K562 (cell line): ENCODE data around the gene MAN1A1. TPM values are rescaled to one million over a fixed set of nuclear protein-coding genes. Genes with fewer than 3 reads are reported as not detected.

ENCODE experiments used
- COPS2 ChIP-seq: fragments of 450-650 bp; conservative IDR thresholded peaks from 2 replicates; pipeline ENCODE4 v1.6.1; 2016; ENCODE audit warnings: mild to moderate bottlenecking, moderate library complexity
- DIDO1 ChIP-seq: fragments of 450-650 bp; IDR thresholded peaks from 2 replicates; pipeline ENCODE4 v1.6.1; 2016; ENCODE audit warnings: low read depth, missing biosample characterization, missing genetic modification characterization
- FOXK2 ChIP-seq, 2 experiments: fragments of 450-650 bp; IDR thresholded peaks in 1 of 2; conservative IDR thresholded peaks in 1 of 2; 2 replicates each; pipeline ENCODE4 v1.6.1; 2016; ENCODE audit warnings: low read depth in 2 of 2, mild to moderate bottlenecking in 1 of 2
- HINFP ChIP-seq: fragments of 450-650 bp; conservative IDR thresholded peaks from 2 replicates; pipeline ENCODE4 v1.6.1; 2016; ENCODE audit warnings: missing genetic modification characterization, low read depth, mild to moderate bottlenecking, control low read depth, missing compliant biosample characterization
- HNRNPL ChIP-seq: fragments of 200-400 bp; formaldehyde crosslinking; IDR thresholded peaks from 2 replicates; pipeline ENCODE4 v1.6.1; 2017; ENCODE audit warnings: low read depth, mild to moderate bottlenecking, low read length
- MAFG ChIP-seq: fragments of 450-650 bp; conservative IDR thresholded peaks from 2 replicates; pipeline ENCODE4 v1.6.1; 2016; ENCODE audit warnings: missing genetic modification characterization, missing compliant biosample characterization
- MXI1 ChIP-seq: IDR thresholded peaks from 2 replicates; pipeline ENCODE4 v1.6.1; 2011; ENCODE audit warnings: low read depth, mild to moderate bottlenecking, improper control_type of control experiment, low read length
- MYNN ChIP-seq, 2 experiments: sonication (generic); formaldehyde crosslinking in 1 of 2; IDR thresholded peaks; 2 replicates each; pipeline versions ENCODE4 v1.5.0 to v1.6.1; 2016 to 2020; ENCODE audit warnings: antibody characterized with exemption in 1 of 2, missing genetic modification reagents in 1 of 2
- RBBP5 ChIP-seq: fragments of 200-600 bp; sonication (generic); IDR thresholded peaks from 2 replicates; pipeline ENCODE4 v1.6.1; 2012; ENCODE audit warnings: borderline replicate concordance, mild to moderate bottlenecking, low read length, control low read depth, inconsistent platforms; ENCODE audit not compliant: insufficient read depth, poor library complexity, severe bottlenecking
- RFX5 ChIP-seq: IDR thresholded peaks from 2 replicates; pipeline ENCODE4 v1.6.1; 2011; ENCODE audit warnings: low read depth, mild to moderate bottlenecking, improper control_type of control experiment, low read length
- ZBTB1 ChIP-seq: sonication (generic); formaldehyde crosslinking; IDR thresholded peaks from 2 replicates; pipeline ENCODE4 v1.8.1; 2023; ENCODE audit warnings: missing genetic modification reagents, low read depth, mild to moderate bottlenecking, borderline replicate concordance
- ZNF280A ChIP-seq: fragments of 450-650 bp; IDR thresholded peaks from 2 replicates; pipeline ENCODE4 v1.6.1; 2018; ENCODE audit warnings: mild to moderate bottlenecking, low read depth; ENCODE audit not compliant: partially characterized antibody
- ZNF316 ChIP-seq: fragments of 450-650 bp; IDR thresholded peaks from 2 replicates; pipeline ENCODE4 v1.6.1; 2016
- ZNF445 ChIP-seq: fragments of 250-450 bp; sonication (Bioruptor Pico); IDR thresholded peaks from 2 replicates; pipeline ENCODE4 v1.4.0; 2020; ENCODE audit warnings: low read depth, mild to moderate bottlenecking, moderate library complexity
- polyA plus RNA-seq, 8 experiments: library from polyadenylated mRNA; depleted of rRNA in 4 of 8; stranded (reverse) in 5 of 8; unstranded in 3 of 8; fragments of >200 nt; fragmentation: Nextera tagmentation in 2 of 8; fragmentation: Illumina TruSeq in 1 of 8; extraction: Ambion mirVana in 2 of 8; extraction: Trizol in 1 of 8; gene quantifications; 2 replicates each; pipeline versions ENCODE4 v1.2.1 to v1.2.3, GENCODE V29; 2011 to 2014; ENCODE audit warnings: inconsistent platforms in 1 of 8, missing spikeins in 1 of 8
- total RNA-seq, 7 experiments: library from RNA; depleted of rRNA in 6 of 7; stranded (reverse); fragments of >200 nt in 6 of 7; fragmentation: Illumina TruSeq in 2 of 7; extraction: Trizol in 2 of 7; gene quantifications; 2 replicates each; pipeline versions ENCODE4 v1.2.1 to v1.2.3, GENCODE V29; 2011 to 2021; ENCODE audit warnings: low replicate concordance in 1 of 7
- TF ChIP-seq, protein P1 (sequence below): sonication (generic); formaldehyde crosslinking; IDR thresholded peaks from 2 replicates; pipeline ENCODE4 v1.8.1; 2022; ENCODE audit warnings: missing genetic modification reagents
- TF ChIP-seq, protein P2 (sequence below): fragments of 250-450 bp; sonication (Bioruptor Pico); IDR thresholded peaks from 2 replicates; pipeline ENCODE4 v1.4.0; 2020

Gene MAN1A1
- total and polyA plus RNA-seq, 9 of the 15 experiments (the other 6 are each of a cell fraction or from before 2014, with no cell fraction given): 24.5 to 78.4 (median 59.7) TPM

- TF ChIP-seq MYNN (IDR thresholded peaks at IDR 0.05) (peak; percentile 81; the same call in 1 of the 2 replicates), MYNN (CRISPR knock-in tag; IDR thresholded peaks at IDR 0.05) (no peak), DIDO1 (no peak), HNRNPL (no peak), MXI1 (no peak), ZNF445 (CRISPR knock-in tag) (0 out of 2 replicates have a peak, but pooled peaks have one; percentile 52), ZNF316 (no peak), ZNF280A (peak; percentile 48), FOXK2 (conservative IDR thresholded peaks at IDR 0.05 in 1 of 2, IDR thresholded peaks at IDR 0.05 in 1 of 2; ENCODE audit: low read depth in 2 of 2) (peak; percentile 34 to 69; a peak in 2 of 4 replicates), MAFG (no peak), RFX5 (no peak), RBBP5 (no peak), ZBTB1 (CRISPR knock-in tag) (no peak), COPS2 (no peak), HINFP (tag) (no peak)
- TF ChIP-seq, protein P1, sequence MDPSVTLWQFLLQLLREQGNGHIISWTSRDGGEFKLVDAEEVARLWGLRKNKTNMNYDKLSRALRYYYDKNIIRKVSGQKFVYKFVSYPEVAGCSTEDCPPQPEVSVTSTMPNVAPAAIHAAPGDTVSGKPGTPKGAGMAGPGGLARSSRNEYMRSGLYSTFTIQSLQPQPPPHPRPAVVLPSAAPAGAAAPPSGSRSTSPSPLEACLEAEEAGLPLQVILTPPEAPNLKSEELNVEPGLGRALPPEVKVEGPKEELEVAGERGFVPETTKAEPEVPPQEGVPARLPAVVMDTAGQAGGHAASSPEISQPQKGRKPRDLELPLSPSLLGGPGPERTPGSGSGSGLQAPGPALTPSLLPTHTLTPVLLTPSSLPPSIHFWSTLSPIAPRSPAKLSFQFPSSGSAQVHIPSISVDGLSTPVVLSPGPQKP (CRISPR knock-in tag): no peak
- TF ChIP-seq, protein P2, sequence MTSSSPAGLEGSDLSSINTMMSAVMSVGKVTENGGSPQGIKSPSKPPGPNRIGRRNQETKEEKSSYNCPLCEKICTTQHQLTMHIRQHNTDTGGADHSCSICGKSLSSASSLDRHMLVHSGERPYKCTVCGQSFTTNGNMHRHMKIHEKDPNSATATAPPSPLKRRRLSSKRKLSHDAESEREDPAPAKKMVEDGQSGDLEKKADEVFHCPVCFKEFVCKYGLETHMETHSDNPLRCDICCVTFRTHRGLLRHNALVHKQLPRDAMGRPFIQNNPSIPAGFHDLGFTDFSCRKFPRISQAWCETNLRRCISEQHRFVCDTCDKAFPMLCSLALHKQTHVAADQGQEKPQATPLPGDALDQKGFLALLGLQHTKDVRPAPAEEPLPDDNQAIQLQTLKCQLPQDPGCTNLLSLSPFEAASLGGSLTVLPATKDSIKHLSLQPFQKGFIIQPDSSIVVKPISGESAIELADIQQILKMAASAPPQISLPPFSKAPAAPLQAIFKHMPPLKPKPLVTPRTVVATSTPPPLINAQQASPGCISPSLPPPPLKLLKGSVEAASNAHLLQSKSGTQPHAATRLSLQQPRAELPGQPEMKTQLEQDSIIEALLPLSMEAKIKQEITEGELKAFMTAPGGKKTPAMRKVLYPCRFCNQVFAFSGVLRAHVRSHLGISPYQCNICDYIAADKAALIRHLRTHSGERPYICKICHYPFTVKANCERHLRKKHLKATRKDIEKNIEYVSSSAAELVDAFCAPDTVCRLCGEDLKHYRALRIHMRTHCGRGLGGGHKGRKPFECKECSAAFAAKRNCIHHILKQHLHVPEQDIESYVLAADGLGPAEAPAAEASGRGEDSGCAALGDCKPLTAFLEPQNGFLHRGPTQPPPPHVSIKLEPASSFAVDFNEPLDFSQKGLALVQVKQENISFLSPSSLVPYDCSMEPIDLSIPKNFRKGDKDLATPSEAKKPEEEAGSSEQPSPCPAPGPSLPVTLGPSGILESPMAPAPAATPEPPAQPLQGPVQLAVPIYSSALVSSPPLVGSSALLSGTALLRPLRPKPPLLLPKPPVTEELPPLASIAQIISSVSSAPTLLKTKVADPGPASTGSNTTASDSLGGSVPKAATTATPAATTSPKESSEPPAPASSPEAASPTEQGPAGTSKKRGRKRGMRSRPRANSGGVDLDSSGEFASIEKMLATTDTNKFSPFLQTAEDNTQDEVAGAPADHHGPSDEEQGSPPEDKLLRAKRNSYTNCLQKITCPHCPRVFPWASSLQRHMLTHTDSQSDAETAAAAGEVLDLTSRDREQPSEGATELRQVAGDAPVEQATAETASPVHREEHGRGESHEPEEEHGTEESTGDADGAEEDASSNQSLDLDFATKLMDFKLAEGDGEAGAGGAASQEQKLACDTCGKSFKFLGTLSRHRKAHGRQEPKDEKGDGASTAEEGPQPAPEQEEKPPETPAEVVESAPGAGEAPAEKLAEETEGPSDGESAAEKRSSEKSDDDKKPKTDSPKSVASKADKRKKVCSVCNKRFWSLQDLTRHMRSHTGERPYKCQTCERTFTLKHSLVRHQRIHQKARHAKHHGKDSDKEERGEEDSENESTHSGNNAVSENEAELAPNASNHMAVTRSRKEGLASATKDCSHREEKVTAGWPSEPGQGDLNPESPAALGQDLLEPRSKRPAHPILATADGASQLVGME: no peak
These were observed 202.2 kb downstream of the MAN1A1 start (continued) for GRCh38 chr6:119147101-119148053.
